ENCODE measurements around the gene E2F3. TPM values are rescaled to one million over a fixed set of nuclear protein-coding genes. Genes with fewer than 3 reads are reported as not detected.

E2F3 gene
- total and polyA plus RNA-seq, 2 donors (not counting 3 experiments of a cell fraction or from before 2014, with no cell fraction given): 8.6 to 22.0 TPM

- no TSS peak for BruUV-seq (replicated peaks)
- FAIRE-seq (no peak), DNase-seq (ENCODE audit: low read depth, low spot score) (no peak)
- Histone ChIP-seq H3K4me1 (ENCODE audit: control insufficient read depth, extremely low read depth, insufficient read depth, low read length) (peaks cover 3% of the 10 kb centered on the region), H4K20me1 (replicated peaks; ENCODE audit: control insufficient read depth, extremely low read depth, insufficient read depth, low read length) (peaks cover 2% of the 10 kb centered on the region), H3K4me3 (replicated peaks in 1 of 3; ENCODE audit: insufficient read depth in 1 of 3, low read depth in 1 of 3, low read length in 3 of 3) (no peak overlapping the region), H3K9ac (replicated peaks; ENCODE audit: extremely low read depth, insufficient read depth, low read length) (no peak overlapping the region), H3K9me1 (replicated peaks; ENCODE audit: control insufficient read depth, extremely low read depth, insufficient read depth, low read length) (no peaks in the 10 kb centered on the region), H3K27ac (ENCODE audit: insufficient read depth, low read depth, low read length) (no peak overlapping the region), H3K36me3 (ENCODE audit: control insufficient read depth in 2 of 2, extremely low read depth in 1 of 2, insufficient read depth in 2 of 2, low read length in 2 of 2) (peaks cover 0 to 3% of the 10 kb centered on the region in 2 experiments), H3K79me2 (ENCODE audit: control insufficient read depth, insufficient read depth, low read length) (peaks cover 82% of the 10 kb centered on the region), H2AFZ (ENCODE audit: low read depth, low read length) (no peak overlapping the region), H3K9me3 (replicated peaks; ENCODE audit: control insufficient read depth, insufficient read depth, low read length) (no peaks in the 10 kb centered on the region), H3K4me2 (ENCODE audit: insufficient read depth, low read length) (no peak overlapping the region), H3K27me3 (ENCODE audit: control insufficient read depth in 2 of 2, insufficient read depth in 2 of 2, low read length in 2 of 2) (no peaks in the 10 kb centered on the region)
- dilution Hi-C loops (cut with MboI; ENCODE audit: extremely low pct_ligation_motif_present, low sequenced_read_pairs): no loop called here
- TF ChIP-seq MYC (IDR thresholded peaks at IDR 0.05; ENCODE audit: low read depth, low read length) (no peak), MAX (IDR thresholded peaks at IDR 0.05; ENCODE audit: insufficient read depth, insufficient read length) (no peak)
- POLR2A ChIA-PET: no interaction called here
- CTCF ChIA-PET: interaction anchor here (1.5 to 2.6 kb wide), 2 partner anchors 50 to 54 kb away, joined by 3 to 8 read pairs; no protein-coding TSS in a partner anchor
- intact Hi-C loops (cut with micrococcal nuclease): no loop called here
Observed at GRCh38 chr6:20454204-20454824, 52.6 kb downstream of the E2F3 start.

GRCh38 chr6:20455251-20455940 lies 53.7 kb downstream of the E2F3 start:
- FAIRE-seq (peak; percentile 12), DNase-seq (ENCODE audit: low read depth, low spot score) (peak; percentile 79)
- ChIA-PET POLR2A (no interaction called here), CTCF (interaction anchor here (2.6 kb wide), 1 partner anchor 51 kb away, joined by 8 read pairs; no protein-coding TSS in a partner anchor)
- Histone ChIP-seq H3K9me3 (replicated peaks; ENCODE audit: control insufficient read depth, insufficient read depth, low read length) (no peaks in the 10 kb centered on the region), H3K4me2 (ENCODE audit: insufficient read depth, low read length) (no peak overlapping the region), H3K79me2 (ENCODE audit: control insufficient read depth, insufficient read depth, low read length) (peaks cover 78% of the 10 kb centered on the region), H4K20me1 (replicated peaks; ENCODE audit: control insufficient read depth, extremely low read depth, insufficient read depth, low read length) (peaks cover 2% of the 10 kb centered on the region), H3K36me3 (ENCODE audit: control insufficient read depth in 2 of 2, extremely low read depth in 1 of 2, insufficient read depth in 2 of 2, low read length in 2 of 2) (peaks cover 0 to 3% of the 10 kb centered on the region in 2 experiments), H3K4me3 (replicated peaks in 1 of 3; ENCODE audit: insufficient read depth in 1 of 3, low read depth in 1 of 3, low read length in 3 of 3) (no peak overlapping the region), H2AFZ (ENCODE audit: low read depth, low read length) (no peak overlapping the region), H3K27me3 (ENCODE audit: control insufficient read depth in 2 of 2, insufficient read depth in 2 of 2, low read length in 2 of 2) (no peaks in the 10 kb centered on the region), H3K4me1 (ENCODE audit: control insufficient read depth, extremely low read depth, insufficient read depth, low read length) (peaks cover 3% of the 10 kb centered on the region), H3K9ac (replicated peaks; ENCODE audit: extremely low read depth, insufficient read depth, low read length) (no peak overlapping the region), H3K9me1 (replicated peaks; ENCODE audit: control insufficient read depth, extremely low read depth, insufficient read depth, low read length) (no peaks in the 10 kb centered on the region), H3K27ac (ENCODE audit: insufficient read depth, low read depth, low read length) (no peak overlapping the region)
- TF ChIP-seq EZH2 (IDR thresholded peaks at IDR 0.05; ENCODE audit: borderline replicate concordance, low read depth, low read length, severe bottlenecking): no peak
- TF ChIP-seq JUN (IDR thresholded peaks at IDR 0.05; ENCODE audit: borderline replicate concordance, insufficient read depth, insufficient read length, low read depth): no peak
- no peak for TF ChIP-seq GATA2 (IDR thresholded peaks at IDR 0.05; ENCODE audit: insufficient read depth, insufficient read length, low read depth, low read length)
- TF ChIP-seq MAX (IDR thresholded peaks at IDR 0.05; ENCODE audit: insufficient read depth, insufficient read length): no peak
- TF ChIP-seq FOS (IDR thresholded peaks at IDR 0.05; ENCODE audit: borderline replicate concordance, insufficient read depth, low read length): no peak
- TF ChIP-seq MYC (IDR thresholded peaks at IDR 0.05; ENCODE audit: low read depth, low read length): no peak
- no peak for TF ChIP-seq CTCF (IDR thresholded peaks at IDR 0.05; ENCODE audit: extremely low read depth in 1 of 2, insufficient read depth in 1 of 2, low read depth in 1 of 2, low read length in 2 of 2)
- TF ChIP-seq POLR2A (IDR thresholded peaks at IDR 0.05; ENCODE audit: low read depth, low read length): no peak
- TF ChIP-seq POLR2AphosphoS5 (IDR thresholded peaks at IDR 0.05; ENCODE audit: insufficient read depth, low read depth, low read length): no peak
- intact Hi-C loops (cut with micrococcal nuclease): no loop called here
- BruUV-seq (replicated peaks): no TSS peak
- dilution Hi-C loops (cut with MboI; ENCODE audit: extremely low pct_ligation_motif_present, low sequenced_read_pairs): no loop called here
